HG03442 (cell line): ENCODE results near the gene KIAA1549.

Experiments used
- ATAC-seq: cut with Tn5 transposase; IDR thresholded peaks from one replicate; pipeline ENCODE4 v1.9.1; 2021; ENCODE audit warnings: mild to moderate bottlenecking, moderate library complexity; ENCODE audit not compliant: unreplicated experiment

KIAA1549 gene

DNA sequence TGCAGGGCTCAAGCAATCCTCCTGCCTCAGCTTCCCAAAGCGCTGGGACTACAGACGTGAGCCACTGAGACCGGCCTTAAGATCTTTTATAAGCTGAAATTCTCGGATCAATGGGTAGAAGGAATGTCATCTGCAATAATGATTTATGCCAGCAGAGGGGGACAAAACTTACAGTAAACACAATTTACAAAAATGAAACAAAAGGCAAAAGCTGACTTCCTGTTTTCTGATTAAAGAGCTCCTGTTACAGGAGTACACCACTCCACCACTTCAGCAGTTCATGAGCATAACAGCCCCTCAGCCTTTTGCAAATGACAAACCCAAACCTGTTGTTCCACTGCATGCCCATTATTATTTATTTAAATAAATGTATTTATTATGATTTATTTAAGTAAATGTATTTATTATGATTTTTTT, 94.7 kb downstream of the KIAA1549 start:
- ATAC-seq: peak; percentile 75

DNA sequence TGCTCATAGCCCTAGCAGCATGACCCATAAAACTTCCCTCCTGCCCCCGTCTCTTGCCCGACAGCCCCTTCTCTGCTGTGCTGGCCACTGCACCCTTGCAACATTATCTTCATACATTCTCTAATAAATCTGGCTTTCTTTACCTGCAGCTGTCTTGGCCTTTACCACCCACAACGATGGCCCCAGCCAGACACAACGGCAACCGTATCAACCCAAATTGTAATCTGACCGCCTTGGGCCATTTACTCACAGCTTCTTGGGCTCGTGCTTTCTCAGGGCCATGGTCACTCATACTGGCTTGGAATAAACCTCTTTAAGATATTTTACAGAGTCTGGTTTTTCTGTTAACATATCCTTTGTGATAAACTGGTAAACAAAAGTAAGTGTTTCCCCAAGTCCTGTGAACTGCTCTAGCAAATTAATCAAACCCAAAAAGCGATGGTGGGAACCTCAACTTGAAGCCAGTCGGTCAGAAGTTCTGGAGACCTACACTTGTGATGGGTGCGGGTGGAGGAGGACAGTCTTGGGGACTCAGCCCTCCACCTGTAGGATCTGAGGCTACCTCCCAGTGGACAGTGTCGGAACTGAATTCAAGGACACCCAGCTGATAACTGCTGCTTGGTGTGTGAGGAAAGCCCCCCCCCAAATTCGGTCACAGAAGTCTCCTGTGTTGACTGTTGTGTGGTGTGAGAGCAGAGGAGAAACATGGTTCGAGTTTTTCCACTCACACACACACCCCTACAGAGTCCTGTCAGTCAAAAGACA, 95.6 kb downstream of the KIAA1549 start:
- no peak for ATAC-seq

- no peak for ATAC-seq
Observed at GRCh38 chr7:138882249-138882648, 98.9 kb downstream of the KIAA1549 start.

DNA sequence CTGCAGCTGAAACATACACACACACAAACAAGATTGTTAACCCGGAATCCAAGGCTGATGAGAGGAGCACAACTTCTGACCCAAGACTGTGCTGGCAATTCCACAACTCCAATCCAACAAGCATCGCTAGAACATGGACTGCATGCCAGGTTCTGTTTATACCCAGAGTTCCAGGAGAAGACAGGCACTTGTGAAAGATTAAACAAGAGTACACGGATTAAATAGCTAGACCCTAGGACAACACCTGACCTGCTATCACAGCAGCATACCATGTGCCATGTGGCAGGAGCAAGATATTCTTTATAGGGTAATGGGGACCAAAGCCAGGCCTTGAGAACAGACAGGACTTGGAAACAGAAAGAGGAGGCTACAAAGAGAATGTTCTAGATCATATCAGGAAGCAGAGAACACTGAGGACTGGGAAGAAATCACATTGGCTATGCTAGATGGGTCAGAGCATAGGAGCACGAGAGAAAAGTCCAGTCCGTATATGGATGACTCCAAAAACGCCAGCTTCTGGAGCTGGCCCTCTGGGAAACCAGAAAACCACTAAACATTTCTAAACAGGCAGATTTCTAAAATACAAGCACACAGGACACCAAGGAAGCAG, 99.5 kb downstream of the KIAA1549 start:
- no peak for ATAC-seq

GRCh38 chr7:138880881-138881578, 100.2 kb downstream of the KIAA1549 start:
- no peak for ATAC-seq

- ATAC-seq: no peak
Observed at GRCh38 chr7:138879356-138879755, 101.8 kb downstream of the KIAA1549 start.

GRCh38 chr7:138878856-138879255, 102.3 kb downstream of the KIAA1549 start:
- no peak for ATAC-seq

DNA sequence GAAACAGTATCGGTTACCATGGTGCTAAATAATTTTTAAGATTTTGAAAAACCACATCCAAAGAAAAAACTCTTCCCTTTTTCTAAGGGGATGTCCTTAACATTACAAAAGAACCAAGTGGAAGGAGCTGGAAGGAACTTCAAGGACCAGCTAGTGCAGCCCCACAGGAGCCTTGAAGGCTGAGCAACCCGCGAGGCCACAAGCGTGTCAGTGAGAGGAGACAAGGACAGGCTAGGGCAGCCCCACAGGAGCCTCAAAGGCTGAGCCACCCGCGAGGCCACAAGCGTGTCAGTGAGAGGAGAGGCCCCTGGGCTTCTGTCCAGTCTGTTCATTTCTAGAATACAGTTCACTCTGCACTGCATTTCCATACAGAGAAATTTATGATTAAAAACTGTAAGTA, 103.1 kb downstream of the KIAA1549 start:
- no peak for ATAC-seq

- no peak for ATAC-seq
Observed at GRCh38 chr7:138876326-138876725, 104.9 kb downstream of the KIAA1549 start.

DNA sequence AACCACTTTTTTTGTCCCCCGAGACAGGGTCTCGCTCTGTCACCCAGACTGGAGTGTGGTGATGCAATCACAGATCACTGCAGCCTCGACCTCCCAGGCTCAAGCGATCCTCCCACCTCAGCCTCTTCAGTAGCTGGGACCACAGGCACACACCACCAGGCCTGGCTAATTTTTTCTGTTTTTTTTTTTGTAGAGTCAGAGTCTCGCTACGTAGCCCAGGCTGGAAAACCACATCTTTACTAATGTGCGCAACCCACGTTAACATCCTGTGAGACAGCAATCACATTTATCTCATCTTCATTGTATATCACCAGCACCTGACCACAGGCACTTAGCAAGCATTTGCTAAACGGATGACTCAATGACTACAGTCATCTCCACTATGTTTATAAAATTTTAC, 105.4 kb downstream of the KIAA1549 start:
- ATAC-seq: no peak

DNA sequence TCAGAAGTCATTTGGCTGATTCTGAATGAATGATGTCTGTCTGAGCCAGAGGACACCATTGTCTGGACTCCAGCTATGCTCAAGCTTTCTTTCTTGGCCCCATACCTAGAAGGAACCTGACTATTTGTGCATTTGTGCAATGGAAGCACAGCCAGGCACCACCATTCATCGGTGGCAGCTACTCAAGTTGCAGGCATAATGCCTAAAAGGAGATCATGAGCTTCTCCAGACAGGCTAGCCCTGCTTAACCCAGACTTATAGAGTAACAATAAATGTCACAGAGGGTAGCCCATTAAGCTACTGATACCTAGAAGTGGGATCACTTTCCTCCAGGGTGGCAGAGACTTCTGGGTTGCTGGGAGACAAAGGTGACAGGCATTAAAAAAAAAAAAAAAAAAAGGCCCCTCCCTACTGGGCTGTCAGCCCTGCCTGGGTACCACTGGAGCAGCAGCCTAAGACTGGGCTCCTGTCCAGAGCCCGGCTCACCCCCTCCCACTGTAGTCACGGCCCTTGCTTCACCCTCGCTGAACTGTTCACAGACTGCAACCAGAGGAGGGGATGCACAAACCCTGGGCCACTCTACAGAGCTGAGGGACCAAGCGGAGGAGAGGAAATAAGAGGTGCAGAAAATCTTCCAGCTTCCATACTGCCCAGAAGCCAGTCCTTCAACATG, 107.8 kb downstream of the KIAA1549 start:
- ATAC-seq: no peak

GRCh38 chr7:138872576-138872975, 108.6 kb downstream of the KIAA1549 start:
- no peak for ATAC-seq

- no peak for ATAC-seq
Observed at GRCh38 chr7:138871814-138872090, 109.4 kb downstream of the KIAA1549 start.

- no peak for ATAC-seq
Observed at GRCh38 chr7:138871065-138871813, 110.0 kb downstream of the KIAA1549 start.

DNA sequence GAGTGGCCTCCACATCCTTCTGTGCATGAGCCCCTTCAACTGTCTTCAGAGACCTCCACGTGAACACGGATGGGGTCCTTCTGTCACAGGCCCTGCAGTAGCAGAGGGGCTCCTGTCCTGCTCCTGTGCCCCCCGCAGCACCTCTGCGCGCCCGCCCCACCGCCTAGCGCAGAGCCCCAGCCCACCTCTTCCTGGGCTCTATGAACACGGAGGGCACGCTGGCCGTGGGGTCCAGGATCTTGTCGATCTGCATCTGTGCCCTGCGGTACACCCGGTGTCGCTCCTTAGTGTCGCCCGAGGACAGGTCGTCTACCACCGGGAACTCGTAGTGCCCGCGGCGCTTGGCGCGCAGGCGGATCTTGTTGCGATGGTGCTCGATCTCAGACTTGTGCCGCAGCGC, 111.8 kb downstream of the KIAA1549 start:
- no peak for ATAC-seq

DNA sequence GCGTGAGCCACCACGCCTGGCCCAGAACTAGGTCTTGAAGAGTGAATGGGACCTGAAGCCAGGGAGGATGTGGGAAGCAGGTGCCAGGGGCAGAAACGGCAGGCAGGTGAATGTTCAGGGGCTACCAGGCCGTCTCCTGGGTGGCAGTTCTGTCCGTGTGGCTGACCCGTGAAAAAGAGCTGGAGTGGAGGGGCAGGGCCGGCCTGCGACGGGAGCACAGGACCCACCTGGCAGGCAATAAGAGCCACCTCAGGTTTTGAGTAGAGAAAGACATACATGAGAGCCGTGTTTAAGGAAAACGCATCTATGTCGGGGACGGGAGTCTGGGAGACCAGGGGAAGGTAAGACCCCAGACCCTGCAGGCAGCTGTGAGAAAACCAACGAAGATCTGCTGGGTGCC, 112.5 kb downstream of the KIAA1549 start:
- ATAC-seq: no peak

DNA sequence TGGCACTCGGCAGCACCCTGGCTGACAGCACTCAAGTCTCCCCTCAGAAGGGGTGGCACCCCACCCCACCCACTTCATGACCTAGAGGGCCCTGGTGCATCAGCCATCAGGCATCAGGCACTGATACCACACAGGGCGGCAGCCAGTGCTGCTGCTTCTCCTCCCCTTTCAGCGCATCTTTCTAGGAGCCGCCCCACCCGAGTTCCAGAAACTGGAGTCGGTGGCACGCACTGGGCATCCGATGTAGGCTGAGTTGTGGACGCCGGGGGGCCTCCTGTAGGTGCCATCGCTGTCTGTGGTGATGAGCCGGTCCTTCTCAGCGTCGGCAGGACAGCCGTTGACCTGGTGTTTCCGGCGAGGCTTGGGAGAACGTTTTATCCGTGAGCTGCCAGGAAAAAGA, 113.4 kb downstream of the KIAA1549 start:
- no peak for ATAC-seq

DNA sequence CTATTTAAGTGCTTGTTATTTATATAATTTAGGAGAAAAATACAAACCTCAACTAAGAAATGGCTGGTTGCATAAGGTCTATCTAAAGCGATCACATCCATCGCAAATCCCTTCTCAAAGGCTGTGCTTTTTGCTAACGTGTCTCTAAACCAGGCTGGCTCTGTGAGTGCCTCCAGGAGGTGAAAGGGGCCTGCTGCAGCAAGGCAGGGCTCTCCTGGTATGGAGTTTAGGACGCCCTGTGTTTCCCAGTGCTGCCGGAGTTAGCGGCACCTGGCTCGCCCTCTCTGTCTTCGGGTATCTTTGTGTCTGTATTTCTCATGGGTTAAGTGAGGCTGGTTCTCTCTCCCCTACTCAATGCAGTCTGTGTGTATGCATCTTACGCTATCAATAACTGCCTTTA, 114.8 kb downstream of the KIAA1549 start:
- ATAC-seq: no peak

DNA sequence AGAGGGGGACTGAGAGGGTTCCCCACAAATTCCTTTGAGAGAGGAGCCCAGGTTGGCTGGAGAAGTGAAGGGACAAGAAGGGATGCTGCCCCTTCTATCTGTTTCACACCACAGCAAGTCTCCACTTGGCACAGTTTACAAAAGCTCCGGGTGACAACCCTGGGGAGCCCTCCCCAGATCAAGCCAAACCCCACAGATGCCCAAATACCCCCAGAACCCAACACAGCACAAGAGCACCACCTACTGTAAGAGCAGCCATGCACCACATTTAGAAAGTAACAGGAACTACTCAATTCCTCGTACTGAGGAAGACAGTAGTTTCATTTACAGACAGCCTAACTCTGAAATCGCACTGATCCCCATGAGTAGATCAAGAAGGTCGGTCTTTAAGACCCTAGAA, 115.3 kb downstream of the KIAA1549 start:
- ATAC-seq: peak; percentile 47

DNA sequence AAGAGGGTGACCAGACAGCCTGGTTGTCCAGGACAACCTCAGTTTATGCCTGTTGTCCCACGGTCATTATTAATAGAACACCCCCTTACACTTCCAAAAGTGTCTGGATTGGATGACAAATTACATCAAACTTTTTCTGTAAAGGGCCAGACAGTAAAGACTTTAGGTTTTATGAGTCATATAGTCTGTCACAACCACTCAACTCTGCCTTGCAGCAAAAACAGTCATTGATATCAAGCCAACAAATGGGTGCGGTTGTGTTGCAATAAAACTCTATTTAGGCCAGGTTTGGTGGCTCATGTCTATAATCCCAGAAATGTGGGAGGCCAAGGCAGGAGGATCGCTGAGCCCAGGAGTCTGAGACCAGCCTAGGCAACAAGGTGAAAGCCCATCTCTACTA, 116.5 kb downstream of the KIAA1549 start:
- ATAC-seq: no peak

GRCh38 chr7:138863931-138864330, 117.3 kb downstream of the KIAA1549 start:
- no peak for ATAC-seq
